Endodermal cell (in vitro differentiated cells): Measurements from ENCODE around the gene SRSF1. TPM values are rescaled to one million over a fixed set of nuclear protein-coding genes. Genes with fewer than 3 reads are reported as not detected.

ENCODE experiments used
- DNase-seq: peaks from one replicate; pipeline ENCODE4 v3.0.0-alpha.2; 2017
- H3K27ac ChIP-seq: 2 replicates; pipeline ENCODE4 v1.5.1; 2013; ENCODE audit warnings: mild to moderate bottlenecking, low read depth, low read length, moderate library complexity
- H3K27me3 ChIP-seq: 2 replicates; pipeline ENCODE4 v1.6.1; 2013; ENCODE audit warnings: mild to moderate bottlenecking, low read length, moderate library complexity; ENCODE audit not compliant: insufficient read depth, control insufficient read depth, poor library complexity, severe bottlenecking
- H3K36me3 ChIP-seq: 2 replicates; pipeline ENCODE4 v1.7.0; 2013; ENCODE audit warnings: mild to moderate bottlenecking, low read length, moderate library complexity; ENCODE audit not compliant: control insufficient read depth, insufficient read depth
- H3K4me1 ChIP-seq: one replicate; pipeline ENCODE4 v1.7.0; 2013; ENCODE audit warnings: low read length; ENCODE audit not compliant: control insufficient read depth, insufficient read depth
- H3K4me3 ChIP-seq: 2 replicates; pipeline ENCODE4 v1.5.1; 2013; ENCODE audit warnings: mild to moderate bottlenecking, low read length, moderate library complexity
- H3K9ac ChIP-seq: 2 replicates; pipeline ENCODE4 v1.6.1; 2013; ENCODE audit warnings: mild to moderate bottlenecking, low read length, moderate library complexity; ENCODE audit not compliant: poor library complexity, severe bottlenecking; ENCODE audit errors: extremely low read depth
- H3K9me3 ChIP-seq: 2 replicates; pipeline ENCODE4 v1.6.1; 2013; ENCODE audit warnings: mild to moderate bottlenecking, low read length, moderate library complexity; ENCODE audit not compliant: control insufficient read depth
- H3K27ac Mint-ChIP-seq: 2 replicates; pipeline ENCODE4 v1.8.0; 2020; ENCODE audit warnings: mixed read lengths
- H3K27me3 Mint-ChIP-seq: 2 replicates; pipeline ENCODE4 v1.8.0; 2021; ENCODE audit warnings: mild to moderate bottlenecking, mixed read lengths; ENCODE audit not compliant: insufficient read depth
- H3K36me3 Mint-ChIP-seq: 2 replicates; pipeline ENCODE4 v1.8.0; 2020; ENCODE audit warnings: low read depth, mixed read lengths
- H3K4me1 Mint-ChIP-seq: 2 replicates; pipeline ENCODE4 v1.8.0; 2020; ENCODE audit warnings: mixed read lengths
- H3K4me3 Mint-ChIP-seq: 2 replicates; pipeline ENCODE4 v1.8.0; 2020; ENCODE audit warnings: mild to moderate bottlenecking, moderate library complexity, mixed read lengths
- H3K9me3 Mint-ChIP-seq: 2 replicates; pipeline ENCODE4 v1.8.0; 2020; ENCODE audit warnings: mild to moderate bottlenecking, mixed read lengths
- CTCF ChIP-seq: fragments of 200-600 bp; sonication (generic); conservative IDR thresholded peaks from 2 replicates; pipeline ENCODE4 v1.5.0; 2021; ENCODE audit warnings: antibody characterized with exemption, mild to moderate bottlenecking
- WGBS, 2 experiments: methylation state at CpG; one replicate each; pipeline versions ENCODE4 v1.1.5 to v1.1.7; 2013; ENCODE audit warnings: missing lambda C conversion rate in 2 of 2, mixed read lengths in 1 of 2; ENCODE audit not compliant: insufficient coverage in 1 of 2, insufficient read length in 1 of 2; 5-methylcytosine and 5-hydroxymethylcytosine counted together
- total RNA-seq, 2 donors: library from RNA; stranded (reverse); fragmentation: NEBNext Ultra II Directional in 1 of 2; extraction: Animal tissue kit (Norgen Biotek cat#: 25700) in 1 of 2; gene quantifications; 2 replicates in 1 of 2; 3 replicates in 1 of 2; pipeline ENCODE4 v1.2.1, GENCODE V29; 2021

Gene SRSF1
- total RNA-seq, 2 donors from 2014 or later: 339 to 361 TPM

- Histone ChIP-seq H3K27me3 (peaks cover 15% of the 10 kb centered on the region), H3K9me3 (no peaks in the 10 kb centered on the region), H3K27ac (no peak overlapping the region), H3K4me3 (no peak overlapping the region), H3K4me1 (peaks cover 20% of the 10 kb centered on the region), H3K36me3 (no peaks in the 10 kb centered on the region), H3K9ac (no peak overlapping the region)
- no peak overlapping the region for H3K27ac Mint-ChIP-seq
- WGBS, 2 experiments: 84 to 100% methylated on average over 1 to 6 of the region's 8 CpGs
- peaks cover 48% of the 10 kb centered on the region for H3K4me1 Mint-ChIP-seq
- H3K4me3 Mint-ChIP-seq: no peak overlapping the region
- TF ChIP-seq CTCF: no peak
- peaks cover 49% of the 10 kb centered on the region for H3K27me3 Mint-ChIP-seq
- no peaks in the 10 kb centered on the region for H3K9me3 Mint-ChIP-seq
- DNase-seq: peak; percentile 71
- H3K36me3 Mint-ChIP-seq: no peaks in the 10 kb centered on the region
Observed at GRCh38 chr17:57957120-57957850, 49.8 kb downstream of the SRSF1 start.

GRCh38 chr17:57956291-57957119 is 50.5 kb downstream of the SRSF1 start:
- peak; percentile 74 for DNase-seq
- peaks cover 50% of the 10 kb centered on the region for H3K4me1 Mint-ChIP-seq

More at GRCh38 chr17:57956291-57957119, 50.5 kb downstream of the SRSF1 start:
- H3K36me3 ChIP-seq: no peaks in the 10 kb centered on the region
- 56 to 80% methylated on average over 3 to 13 of the region's 13 CpGs for WGBS, 2 experiments
- Mint-ChIP-seq H3K9me3 (no peaks in the 10 kb centered on the region), H3K36me3 (no peaks in the 10 kb centered on the region), H3K27ac (no peak overlapping the region), H3K27me3 (peaks cover 45% of the 10 kb centered on the region), H3K4me3 (peak overlapping the region; percentile 51)
- peaks cover 20% of the 10 kb centered on the region for H3K4me1 ChIP-seq
- peaks cover 15% of the 10 kb centered on the region for H3K27me3 ChIP-seq
- H3K9me3 ChIP-seq: no peaks in the 10 kb centered on the region
- no peak overlapping the region for H3K9ac ChIP-seq
- H3K4me3 ChIP-seq: peak overlapping the region; percentile 77
- H3K27ac ChIP-seq: no peak overlapping the region
- TF ChIP-seq CTCF: no peak
